Ecto neural progenitor cell (in vitro differentiated cells): ENCODE data around the gene RACK1.
"Not testable (repeated sequence)": the region's sequence is repeated elsewhere in the genome, so short reads cannot be mapped to it uniquely, and the experiment has no call there.

Experiments used
- DNase-seq: peaks from one replicate; pipeline ENCODE4 v3.0.0-alpha.2; 2018; ENCODE audit warnings: low spot score

RACK1 gene

DNA sequence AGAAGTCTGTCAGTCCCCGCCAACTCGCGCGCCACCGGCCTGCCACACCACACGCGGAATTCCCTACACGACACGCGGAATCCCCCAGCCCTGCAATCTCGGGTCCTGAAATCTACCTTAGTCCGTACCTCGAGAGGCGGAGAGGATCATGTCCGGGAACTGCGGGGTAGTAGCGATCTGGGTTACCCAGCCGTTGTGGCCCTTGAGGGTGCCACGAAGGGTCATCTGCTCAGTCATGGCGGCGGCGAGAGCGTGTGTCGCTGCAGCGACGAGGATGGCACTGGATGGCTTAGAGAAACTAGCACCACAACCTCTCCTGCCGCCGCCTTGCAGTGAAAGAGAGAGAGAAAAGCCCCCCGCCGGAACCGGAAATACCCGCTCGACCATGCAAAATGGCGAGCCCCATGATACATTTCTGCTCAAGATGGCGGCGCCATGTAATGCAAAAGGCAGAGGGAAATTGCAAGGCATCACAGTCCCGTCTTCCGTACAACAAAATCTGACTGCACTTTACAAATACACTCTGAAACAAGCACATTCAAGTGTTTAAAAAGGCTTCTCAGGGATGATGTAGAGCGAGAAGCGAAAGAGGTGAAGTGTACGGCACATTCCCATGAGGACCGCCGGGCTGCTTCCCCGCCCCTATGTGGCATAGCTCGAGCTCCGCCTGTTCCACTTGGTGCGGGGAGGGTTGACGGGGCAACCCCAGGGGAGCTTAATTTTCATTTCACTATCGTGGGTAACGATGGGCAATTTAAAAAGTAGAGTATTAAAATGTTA is at the start of gene RACK1:
RACK1 (minus strand) TSS at position 343 of the 780 bp plus-strand sequence; CDS start at position 237, 106 bp downstream.
- peak; percentile 93 for DNase-seq

DNA sequence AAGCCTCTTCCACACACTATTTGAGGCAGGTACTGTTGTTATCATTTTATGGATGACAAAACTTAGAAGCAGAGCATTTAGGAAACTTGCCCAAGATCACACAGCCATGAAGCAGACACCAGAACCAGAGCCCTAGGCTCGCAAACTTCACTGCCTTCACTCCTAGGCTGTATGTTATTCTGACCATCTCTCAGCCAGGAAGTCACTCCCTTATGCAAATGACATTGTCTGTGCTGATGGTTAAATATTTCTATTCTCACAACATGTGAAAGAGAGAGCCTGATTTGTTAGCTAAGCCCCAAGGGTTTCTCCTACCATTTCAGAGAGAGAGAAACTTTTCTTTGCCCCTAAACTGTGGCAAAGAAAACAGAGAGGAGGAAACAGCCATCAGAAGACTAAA is 43.6 kb upstream of the RACK1 start:
- DNase-seq = not testable (repeated sequence)

DNA sequence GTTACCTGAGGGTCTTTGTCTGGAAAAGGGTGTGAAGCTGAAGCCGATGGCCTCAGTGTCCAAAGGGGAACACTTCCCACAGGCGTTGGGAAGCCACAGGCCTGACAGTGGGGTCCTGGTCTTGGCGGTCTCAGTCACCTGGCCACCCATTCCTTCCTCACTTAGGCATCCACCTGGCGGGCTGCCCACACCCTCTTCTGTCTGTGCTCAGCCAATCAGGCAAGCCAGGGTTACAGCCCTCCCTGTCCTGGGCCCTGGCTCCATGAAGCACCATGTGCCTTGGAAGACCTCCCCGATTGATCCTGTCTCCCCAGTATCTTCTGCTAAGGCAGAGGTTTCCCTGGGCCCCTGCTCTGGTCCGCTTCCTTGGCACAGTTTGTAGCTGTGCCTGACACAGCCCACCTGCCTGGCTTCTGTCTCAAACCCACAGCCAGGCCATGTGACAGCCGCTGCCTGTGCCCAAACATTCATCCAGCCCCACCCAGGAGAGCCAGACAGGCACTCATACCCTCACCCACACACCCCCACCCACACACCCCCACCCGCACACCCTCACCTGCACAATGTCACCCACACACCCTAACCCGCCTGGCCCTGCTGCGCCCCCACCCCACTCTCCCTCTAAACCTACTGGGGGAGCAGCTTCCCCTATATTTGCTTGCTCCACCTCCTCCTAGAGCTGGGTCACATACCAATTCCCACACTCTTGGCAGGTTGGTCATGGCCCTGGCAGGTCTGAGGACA is 42.4 kb upstream of the RACK1 start:
- not testable (repeated sequence) for DNase-seq

DNA sequence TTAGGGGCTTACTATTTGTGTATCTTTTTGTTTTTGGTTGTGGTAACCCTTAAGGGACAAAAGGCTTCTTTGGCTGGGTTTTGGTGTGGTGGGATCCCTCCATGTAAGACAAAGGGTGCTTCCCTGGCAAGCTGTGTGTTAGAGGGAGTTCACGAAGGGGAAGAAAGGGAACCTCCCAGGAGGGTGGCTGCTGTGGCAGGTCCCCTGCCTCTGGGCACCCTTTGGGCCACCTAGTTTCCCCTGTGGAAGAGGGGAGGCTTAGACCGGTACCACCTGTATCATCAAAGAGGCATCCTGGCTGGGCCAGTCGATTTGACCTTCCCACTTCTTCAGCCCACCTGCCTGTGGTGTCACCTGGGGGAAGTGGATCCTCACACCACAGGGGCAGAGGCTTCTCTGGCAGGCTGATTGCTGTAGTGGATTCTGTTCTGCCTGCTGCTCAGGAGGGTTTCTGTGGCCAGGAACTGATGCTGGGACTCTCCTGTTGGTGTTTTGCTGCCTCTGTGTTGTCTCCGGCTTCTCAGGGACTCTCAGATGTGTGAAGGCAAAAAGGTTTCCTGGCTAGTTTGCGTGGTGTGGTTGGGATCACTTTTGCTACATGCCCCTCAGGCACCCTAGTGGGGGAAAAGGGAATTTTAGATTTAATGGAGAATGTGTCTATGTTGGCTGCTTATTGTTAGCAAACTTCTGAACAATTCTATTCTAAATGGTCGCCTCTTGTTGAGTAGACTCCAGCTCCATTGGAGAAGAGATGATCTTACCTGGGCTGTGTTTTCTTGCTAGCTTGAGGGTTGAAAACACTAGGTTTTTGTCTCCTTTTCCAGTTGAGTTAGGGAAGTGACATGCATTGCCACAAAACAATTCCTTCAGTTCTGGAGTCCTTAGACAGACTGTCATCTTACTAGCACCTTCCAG is 40.4 kb upstream of the RACK1 start:
- not testable (repeated sequence) for DNase-seq

DNA sequence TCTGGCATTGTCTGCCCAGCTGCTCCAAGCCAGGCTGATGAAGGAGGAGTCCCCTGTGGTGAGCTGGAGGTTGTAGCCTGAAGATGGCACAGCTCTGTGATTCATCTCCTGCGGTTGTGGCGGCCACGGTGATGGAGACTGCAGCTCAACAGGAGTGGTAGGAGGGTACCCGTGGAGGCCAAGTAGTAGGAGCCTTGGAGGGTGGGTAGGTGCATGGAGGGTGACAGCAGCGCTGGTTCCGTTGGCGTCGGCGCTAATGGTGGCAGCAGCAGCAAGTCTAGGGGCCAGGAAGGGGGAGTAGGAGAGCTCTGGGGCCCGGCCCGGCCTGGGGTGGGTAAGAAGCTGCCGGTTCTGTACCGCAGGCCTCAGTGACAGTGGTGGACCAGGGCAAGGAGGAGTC is 39.6 kb upstream of the RACK1 start:
- DNase-seq = no peak

DNA sequence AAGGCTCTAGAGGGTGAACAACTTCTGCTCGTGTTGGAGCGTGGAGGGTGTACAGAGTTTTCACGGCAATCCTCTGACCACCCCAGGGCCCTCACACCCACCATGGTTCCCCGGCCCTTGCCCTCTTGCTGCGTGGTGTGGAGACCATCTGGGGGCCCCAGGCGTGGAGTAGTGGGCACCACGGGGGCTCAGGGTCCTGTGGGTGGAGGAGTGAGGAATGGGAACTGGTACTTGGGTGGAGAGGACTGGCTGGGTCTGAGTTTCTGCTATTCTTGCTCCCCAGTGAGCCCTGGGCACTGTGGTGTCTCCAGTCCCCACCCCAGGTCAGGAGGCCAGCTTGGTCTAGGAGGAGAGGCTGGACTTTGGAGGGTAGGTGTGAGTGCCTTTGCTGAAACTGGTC is 39.2 kb upstream of the RACK1 start:
- no peak for DNase-seq

DNA sequence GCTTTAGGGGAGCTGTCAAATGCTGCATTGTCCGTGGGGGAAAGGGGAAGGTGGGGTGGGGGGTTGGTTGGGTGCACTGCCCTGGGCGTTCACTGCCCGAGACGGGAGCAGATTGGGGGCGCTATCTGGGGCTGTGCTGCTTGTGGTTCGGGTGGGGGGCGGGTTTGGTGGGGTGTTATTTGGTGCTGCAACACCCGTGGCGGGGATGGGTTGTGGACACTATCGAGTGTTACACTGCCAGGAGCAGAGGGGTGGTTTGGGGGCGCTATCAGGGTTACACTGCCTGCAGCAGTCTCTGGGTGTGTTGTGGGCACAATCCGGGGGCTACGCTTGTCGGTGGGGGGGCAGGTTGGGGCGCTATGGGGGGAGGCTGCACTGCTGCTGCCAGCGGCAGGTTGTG is 38.7 kb upstream of the RACK1 start:
- not testable (repeated sequence) for DNase-seq

DNA sequence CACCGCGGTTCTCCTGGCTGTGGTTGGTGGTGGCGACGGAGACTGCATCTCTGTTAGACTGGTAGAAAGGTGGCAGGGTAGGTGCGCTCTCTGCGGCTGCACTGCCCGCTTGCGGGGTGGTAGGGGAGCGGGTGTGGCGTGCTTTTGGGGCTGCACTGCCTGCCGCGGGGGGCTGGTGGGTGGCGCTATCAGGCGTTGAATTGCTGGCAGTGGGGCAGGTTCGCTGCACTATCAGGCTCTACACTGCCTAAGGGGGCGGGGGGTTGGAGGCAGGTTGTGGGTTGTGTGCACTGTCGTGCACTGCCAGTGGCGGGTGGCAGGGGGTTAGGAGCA is 38.2 kb upstream of the RACK1 start:
- no peak for DNase-seq

DNA sequence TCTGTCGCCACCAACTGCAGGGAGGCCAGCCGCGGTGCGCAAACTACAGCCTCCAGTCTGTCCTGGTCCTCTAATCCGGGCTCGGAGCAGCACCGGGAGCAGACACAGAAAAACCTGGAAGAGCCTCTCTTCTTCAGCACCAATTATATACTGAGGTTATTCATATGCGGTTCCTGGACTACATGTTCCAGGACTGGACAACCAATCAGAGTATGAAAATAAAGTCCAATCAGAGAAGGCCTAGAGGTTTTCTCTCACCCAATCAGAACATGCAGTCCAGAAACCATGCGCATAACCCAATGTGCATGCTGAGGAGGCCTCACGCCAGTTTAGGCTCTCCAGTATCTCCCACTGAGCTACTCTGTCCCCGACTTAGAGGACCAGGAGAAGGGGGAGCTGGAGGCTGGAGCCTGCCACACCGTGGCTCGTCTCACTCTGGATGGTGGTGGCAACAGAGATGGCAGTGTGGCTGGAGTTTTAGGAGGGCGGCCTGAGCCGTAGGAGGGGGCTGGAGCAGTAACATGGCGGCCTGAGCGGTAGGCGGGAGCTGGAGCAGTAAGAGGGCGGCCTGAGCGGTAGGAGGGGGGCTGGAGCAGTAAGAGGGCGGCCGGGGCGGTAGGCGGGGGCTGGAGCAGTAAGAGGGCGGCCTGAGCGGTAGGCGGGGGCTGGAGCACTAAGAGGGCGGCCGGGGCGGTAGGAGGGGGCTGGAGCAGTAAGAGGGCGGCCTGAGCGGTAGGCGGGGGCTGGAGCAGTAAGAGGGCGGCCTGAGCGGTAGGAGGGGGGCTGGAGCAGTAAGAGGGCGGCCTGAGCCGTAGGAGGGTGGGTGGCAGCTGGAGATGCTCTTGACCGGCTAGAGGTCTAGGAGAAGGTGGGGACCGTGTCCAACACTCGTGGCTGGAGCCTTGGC is 37.6 kb upstream of the RACK1 start:
- peak; percentile 93 for DNase-seq

DNA sequence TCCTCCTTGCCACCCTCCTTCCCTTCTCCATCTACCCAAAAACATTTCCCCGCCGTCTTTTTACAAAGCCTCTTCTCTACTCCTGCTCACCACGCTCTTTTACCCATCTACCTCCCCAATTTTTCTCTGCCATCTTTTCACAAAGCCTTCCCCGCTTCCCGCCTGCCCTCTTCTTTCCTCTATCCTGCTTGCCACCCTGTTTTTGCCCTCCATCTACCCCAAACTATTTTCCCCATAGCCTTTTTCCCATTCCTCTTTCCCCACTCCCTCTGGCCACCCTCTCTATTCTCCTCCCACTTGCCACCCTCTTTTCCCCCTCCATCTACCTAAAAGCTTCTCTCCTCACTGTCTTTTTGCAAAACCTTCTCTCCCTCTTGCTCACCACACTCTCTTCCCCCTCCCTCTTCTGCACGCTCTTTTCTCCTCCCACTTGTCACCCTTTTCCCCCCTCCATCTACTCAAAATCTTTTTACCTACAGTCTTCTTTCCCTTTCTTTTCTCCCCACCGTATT is 36.6 kb upstream of the RACK1 start:
- DNase-seq = no peak

DNA sequence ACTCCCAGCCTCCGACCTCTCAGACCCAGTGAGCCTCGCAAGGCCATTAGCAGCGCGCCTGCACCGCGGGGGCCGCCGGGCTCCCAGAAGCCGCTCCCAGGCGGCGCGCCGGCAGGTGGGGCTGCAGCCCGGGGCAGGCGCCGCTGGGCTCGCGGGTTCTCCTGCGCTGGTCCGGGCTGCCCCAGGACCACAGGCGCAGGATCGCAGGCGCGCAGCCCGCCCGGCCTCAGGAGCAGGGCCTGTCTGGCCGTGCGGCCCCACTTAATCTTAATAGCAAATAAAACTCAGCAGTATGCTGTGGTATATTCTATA is 29.7 kb upstream of the RACK1 start:
- DNase-seq = peak; percentile 70

DNA sequence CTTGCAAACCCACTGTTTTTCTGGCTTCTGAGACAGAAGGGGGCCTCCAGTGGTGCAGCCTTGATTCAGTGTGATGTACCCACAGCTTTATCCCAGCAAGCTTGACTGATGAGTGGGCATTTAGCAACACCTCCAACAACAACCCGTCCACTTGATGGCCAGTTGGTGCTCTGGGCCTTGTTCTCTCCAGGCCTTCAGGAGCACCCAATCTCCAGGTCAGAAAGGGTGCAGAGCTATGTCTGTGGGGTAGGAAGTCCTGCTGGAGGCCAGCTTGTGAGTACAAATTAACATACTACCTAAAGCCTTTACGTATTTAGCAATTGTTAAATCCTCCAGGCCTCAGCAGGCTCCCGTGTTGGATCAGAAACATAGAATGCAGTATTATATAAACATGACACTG is 27.4 kb upstream of the RACK1 start:
- DNase-seq = no peak

DNA sequence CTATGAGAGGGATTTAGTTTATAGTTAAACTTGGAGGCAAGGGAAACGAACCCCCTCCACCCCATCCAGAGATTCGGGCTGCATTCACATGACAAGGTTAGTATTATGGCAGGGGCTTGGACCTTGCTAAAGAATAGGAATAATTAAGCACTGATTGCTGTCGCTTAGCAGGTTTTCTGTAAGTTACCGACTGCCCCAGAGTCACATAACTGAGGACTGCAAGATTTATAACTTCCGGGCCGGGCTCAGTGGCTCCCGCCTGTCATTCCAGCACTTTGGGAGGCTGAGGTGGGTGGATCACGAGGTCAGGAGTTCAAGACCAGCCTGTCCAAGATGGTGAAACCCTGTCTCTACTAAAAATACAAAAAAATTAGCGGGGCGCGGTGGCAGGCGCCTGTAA is 24.2 kb upstream of the RACK1 start:
- not testable (repeated sequence) for DNase-seq

DNA sequence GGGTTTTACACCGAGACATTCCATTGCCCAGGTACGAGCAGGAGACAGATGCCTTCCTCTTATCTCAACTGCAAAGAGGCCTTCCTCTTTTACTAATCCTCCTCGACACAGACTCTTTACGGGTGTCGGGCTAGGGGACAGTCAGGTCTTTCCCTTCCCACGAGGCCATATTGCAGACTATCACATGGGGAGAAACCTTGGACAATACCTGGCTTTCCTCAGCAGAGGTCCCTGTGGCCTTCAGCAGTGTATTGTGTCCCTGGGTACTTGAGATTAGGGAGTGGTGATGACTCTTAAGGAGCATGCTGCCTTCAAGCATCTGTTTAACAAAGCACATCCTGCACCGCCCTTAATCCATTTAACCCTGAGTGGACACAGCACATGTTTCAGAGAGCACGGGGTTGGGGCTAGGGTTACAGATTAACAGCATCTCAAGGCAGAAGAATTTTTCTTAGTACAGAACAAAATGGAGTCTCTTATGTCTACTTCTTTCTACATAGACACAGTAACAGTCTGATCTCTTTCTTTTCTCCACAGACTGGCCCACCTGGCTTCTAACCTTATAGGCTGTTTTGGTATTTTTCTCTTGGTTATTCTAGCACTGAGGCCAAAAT is 23.7 kb upstream of the RACK1 start:
- DNase-seq = not testable (repeated sequence)

DNA sequence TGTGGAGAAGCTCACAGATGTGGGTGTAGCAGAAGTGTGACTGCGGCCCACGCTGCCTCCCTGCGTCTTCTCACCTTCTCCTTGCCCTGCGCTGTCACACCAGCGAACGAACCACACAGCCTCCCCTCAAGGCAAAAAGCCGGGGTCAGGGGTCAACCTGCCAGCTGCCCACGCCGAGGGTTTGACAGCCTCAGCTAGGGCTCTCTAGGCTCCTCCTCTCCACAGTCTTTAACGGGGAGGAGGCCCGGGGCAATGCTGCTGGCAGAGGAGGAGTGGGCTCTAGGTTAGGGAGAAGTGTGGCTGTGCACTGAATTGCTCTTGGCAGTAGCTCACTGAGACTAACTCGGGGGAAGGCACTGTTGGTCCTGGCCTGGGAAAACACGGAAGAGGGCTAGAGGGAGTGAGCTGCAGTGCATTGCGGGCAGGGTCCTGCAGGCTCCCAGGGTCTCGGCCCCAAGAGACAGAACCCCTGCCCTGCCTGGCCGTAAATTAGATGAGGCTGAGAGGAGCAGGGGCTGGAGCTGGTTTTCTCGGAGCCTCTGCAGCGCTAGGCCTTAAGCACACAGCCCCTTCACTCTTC is 21.5 kb upstream of the RACK1 start:
- peak; percentile 77 for DNase-seq

DNA sequence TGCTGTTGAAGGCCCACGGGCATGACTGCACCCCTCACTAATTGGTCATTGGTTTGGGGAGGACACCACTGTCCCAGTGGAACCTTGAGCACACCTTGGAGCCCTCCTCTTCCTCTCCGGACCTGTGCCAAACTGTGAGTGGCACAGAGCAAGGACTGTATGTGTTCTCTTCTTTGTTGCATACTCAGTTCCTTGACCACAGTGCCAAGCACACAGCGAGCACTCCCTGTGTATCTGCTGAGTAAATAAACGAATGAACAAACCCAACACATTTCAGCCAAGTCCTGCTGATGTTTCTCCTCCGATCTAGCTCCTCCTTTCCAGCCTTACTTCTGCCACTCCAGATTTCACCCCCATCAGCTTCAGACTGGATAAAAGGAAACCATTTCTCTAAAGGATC is 19.9 kb upstream of the RACK1 start:
- DNase-seq = no peak

DNA sequence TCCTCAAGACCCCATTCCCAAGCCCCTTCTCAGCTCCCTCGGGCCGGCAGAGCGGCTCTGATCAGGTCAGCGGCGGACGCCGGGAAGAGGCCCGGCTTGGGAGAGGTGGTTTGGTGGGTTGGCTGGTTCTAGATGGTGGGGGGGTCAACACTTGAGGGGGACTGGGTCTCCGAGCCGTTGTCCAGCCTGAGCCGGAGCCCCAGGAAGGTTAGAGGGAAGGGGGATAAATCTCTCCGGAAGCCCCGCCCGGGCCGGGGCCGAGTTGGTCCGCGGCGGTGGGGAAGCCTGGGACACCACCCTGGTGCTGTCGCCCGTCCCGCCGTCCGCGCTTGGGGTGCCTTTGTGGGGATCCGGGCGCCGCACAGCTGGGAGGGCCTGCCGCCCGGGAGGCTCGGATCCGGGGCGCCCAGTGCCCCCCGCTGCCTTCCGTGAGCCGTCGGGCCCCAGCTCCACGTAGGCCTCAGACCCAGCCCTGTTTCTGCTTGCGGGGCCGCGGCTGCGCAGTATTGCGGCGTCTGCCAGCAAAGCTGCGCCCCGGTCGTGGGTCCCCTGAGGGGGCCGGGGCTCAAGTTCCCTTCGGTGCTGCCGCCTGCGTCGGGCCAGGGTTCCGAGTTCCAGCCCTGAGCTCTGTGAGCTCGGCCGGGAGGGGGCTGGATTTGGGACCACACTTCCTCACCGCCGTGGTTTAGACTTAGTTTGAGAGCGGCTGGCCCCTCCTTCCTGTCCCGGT is 17.8 kb upstream of the RACK1 start:
- peak; percentile 77 for DNase-seq

DNA sequence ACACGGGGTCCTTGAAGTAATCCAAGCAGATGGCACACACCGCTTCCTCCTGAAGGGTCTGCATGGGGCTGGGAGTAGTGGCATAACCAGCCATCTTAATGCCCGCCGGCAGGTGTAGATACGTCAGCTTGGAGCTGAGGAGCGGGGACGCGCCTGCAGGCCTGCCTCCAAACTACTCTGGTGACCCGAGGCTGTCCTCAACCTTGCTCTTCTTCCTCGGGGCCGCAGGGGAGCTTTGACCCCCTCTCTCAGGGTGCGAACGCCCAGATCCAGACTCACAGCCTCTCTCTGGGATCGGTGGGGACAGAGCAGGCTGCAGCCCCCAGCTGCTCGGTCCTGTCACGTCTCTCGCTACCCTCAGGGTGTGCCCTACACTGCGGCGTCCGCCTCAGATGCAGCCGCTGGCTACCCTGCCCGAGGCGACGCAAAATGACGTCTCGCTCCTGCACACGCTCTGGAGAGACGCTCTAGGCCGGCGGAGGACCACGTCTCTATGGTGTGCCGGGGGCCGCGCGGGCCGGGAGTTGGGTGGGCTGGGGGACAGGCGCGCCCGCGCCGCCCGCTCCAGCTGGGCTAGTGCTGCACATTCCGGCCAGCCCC is 17.1 kb upstream of the RACK1 start, which contains the start of gene TRIM52:
TRIM52 (minus strand) TSS at position 424 of the 600 bp plus-strand sequence; CDS start at position 94, 330 bp downstream.
- peak; percentile 94 for DNase-seq

DNA sequence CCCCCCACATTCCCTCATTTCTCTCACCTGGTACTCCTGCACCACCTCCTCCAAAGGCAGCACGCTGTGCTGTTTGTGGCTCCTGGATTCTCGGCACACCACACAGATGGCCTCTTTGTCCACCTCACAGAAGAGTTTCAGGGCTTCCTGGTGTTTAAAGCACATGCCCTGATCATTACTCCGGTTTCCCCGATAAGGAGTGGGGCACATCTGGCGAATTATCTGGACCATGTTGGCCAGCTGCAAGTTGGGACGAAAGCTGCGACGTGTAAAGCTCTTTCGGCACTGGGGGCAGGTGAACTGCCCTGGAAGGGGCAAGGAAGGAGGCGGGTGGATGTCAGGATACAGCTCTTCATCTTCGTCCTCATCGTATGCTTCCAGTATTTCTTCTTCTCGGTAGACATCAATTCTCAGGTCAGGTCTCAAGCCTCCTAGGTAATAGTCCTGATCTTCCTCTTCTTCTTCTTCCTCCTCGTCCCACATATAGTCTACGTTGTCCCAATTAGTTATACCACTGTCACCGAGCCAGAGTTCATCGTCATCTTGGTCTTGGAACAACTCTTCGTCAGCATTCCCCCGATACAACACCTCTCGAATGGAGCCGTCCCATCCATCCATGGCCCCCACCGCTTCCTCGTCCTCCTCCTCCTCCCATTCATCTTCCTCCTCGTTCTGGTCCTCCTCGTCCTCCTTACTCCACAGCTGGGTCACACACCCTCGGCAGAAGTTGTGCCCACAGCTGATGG is 16.4 kb upstream of the RACK1 start:
- no peak for DNase-seq
